GM12878 (cell line): Measurements from ENCODE around the gene SMPD2. TPM values are rescaled to one million over a fixed set of nuclear protein-coding genes. Genes with fewer than 3 reads are reported as not detected.

Source experiments
- ATAC-seq: fragments of 200-7000 bp; cut with Tn5 transposase; 3 replicates; pipeline ENCODE4 v1.9.1; 2020; ENCODE audit warnings: mild to moderate bottlenecking, moderate library complexity
- BruUV-seq: library from RNA; stranded (reverse); fragments of 400-500 nt; replicated peaks from 2 replicates; lab custom pipeline; 2021; lab: Mats Ljungman, UMichigan
- CTCF ChIA-PET: fragments of 300-600 bp; sonication (Branson Sonifier 250); formaldehyde crosslinking; extraction: SDS; loops from one replicate; lab custom pipeline; 2021; ENCODE audit warnings: inconsistent platforms; lab: Yijun Ruan, JAX
- POLR2A ChIA-PET: fragments of 350-600 bp; formaldehyde crosslinking; extraction: SDS; loops from one replicate; lab custom pipeline; 2021; ENCODE audit warnings: inconsistent platforms; lab: Charles Lee
- RAD21 ChIA-PET: fragments of 300-600 bp; sonication (Branson Sonifier 250); formaldehyde crosslinking; loops from one replicate; lab custom pipeline; 2023; ENCODE audit warnings: antibody characterized with exemption; ENCODE audit not compliant: unreplicated experiment; lab: Charles Lee
- SMC1A ChIA-PET: fragments of 300-600 bp; sonication (Branson Sonifier 250); formaldehyde crosslinking; loops from one replicate; lab custom pipeline; 2023; ENCODE audit not compliant: unreplicated experiment, uncharacterized antibody; lab: Charles Lee
- DNase-seq: peaks from one replicate; pipeline ENCODE4 v3.0.0-alpha.2; 2011; ENCODE audit warnings: low read depth, low spot score
- FAIRE-seq: peaks from 3 replicates; lab custom pipeline; 2011; peaks lifted over from hg19 to GRCh38; lab: Jason Lieb, UNC
- H2AFZ ChIP-seq: 2 replicates; pipeline ENCODE4 v1.6.0; 2011; ENCODE audit warnings: low read depth, low read length, control low read depth; ENCODE audit not compliant: control insufficient read depth
- H3K27ac ChIP-seq: 2 replicates; pipeline ENCODE4 v1.5.1; 2011; ENCODE audit warnings: control low read depth; ENCODE audit not compliant: control insufficient read depth, insufficient read depth
- H3K27me3 ChIP-seq, 2 experiments: replicated peaks in 1 of 2; 2 replicates each; pipeline versions ENCODE4 v1.6.0 to v1.6.1; 2011; ENCODE audit warnings: low read length in 1 of 2; ENCODE audit not compliant: control insufficient read depth in 2 of 2, insufficient read depth in 2 of 2
- H3K36me3 ChIP-seq, 2 experiments: 2 replicates each; pipeline ENCODE4 v1.5.1; 2011; ENCODE audit warnings: low read length in 1 of 2; ENCODE audit not compliant: control insufficient read depth in 2 of 2, insufficient read depth in 2 of 2
- H3K4me1 ChIP-seq: 2 replicates; pipeline ENCODE4 v1.6.1; 2011; ENCODE audit warnings: mild to moderate bottlenecking, low read length, moderate library complexity, mixed read lengths; ENCODE audit not compliant: control insufficient read depth, insufficient read depth
- H3K4me2 ChIP-seq: 2 replicates; pipeline ENCODE4 v1.6.0; 2011; ENCODE audit warnings: control low read depth; ENCODE audit not compliant: control insufficient read depth, insufficient read depth
- H3K4me3 ChIP-seq: fragments of 200-600 bp; sonication (generic); 2 replicates; pipeline ENCODE4 v1.5.1; 2016
- H3K79me2 ChIP-seq: 2 replicates; pipeline ENCODE4 v1.6.0; 2011; ENCODE audit warnings: low read length; ENCODE audit not compliant: control insufficient read depth, insufficient read depth
- H3K9ac ChIP-seq: 2 replicates; pipeline ENCODE4 v1.8.0; 2011; ENCODE audit warnings: low read length, control low read depth, mixed read lengths; ENCODE audit not compliant: control insufficient read depth, insufficient read depth
- H3K9me3 ChIP-seq: replicated peaks from 3 replicates; pipeline ENCODE4 v1.5.1; 2011; ENCODE audit warnings: mild to moderate bottlenecking, low read length; ENCODE audit not compliant: control insufficient read depth, insufficient read depth
- H4K20me1 ChIP-seq: 2 replicates; pipeline ENCODE4 v1.6.0; 2011; ENCODE audit not compliant: control insufficient read depth, insufficient read depth
- BHLHE40 ChIP-seq, 2 experiments: fragments of 450-650 bp in 1 of 2; IDR thresholded peaks; 2 replicates each; pipeline ENCODE4 v1.6.1; 2011 to 2017; ENCODE audit warnings: low read depth in 2 of 2, borderline replicate concordance in 1 of 2, improper control_type of control experiment in 1 of 2, low read length in 1 of 2, mild to moderate bottlenecking in 1 of 2
- NFYB ChIP-seq: IDR thresholded peaks from 2 replicates; pipeline ENCODE4 v1.6.1; 2011; ENCODE audit warnings: low read depth, mild to moderate bottlenecking, low read length, improper control_type of control experiment, moderate library complexity; ENCODE audit not compliant: insufficient read depth
- RAD51 ChIP-seq: fragments of 450-650 bp; IDR thresholded peaks from 2 replicates; pipeline ENCODE4 v1.6.1; 2016; ENCODE audit warnings: moderate library complexity, mild to moderate bottlenecking, inconsistent platforms
- RCOR1 ChIP-seq: conservative IDR thresholded peaks from 2 replicates; pipeline ENCODE4 v1.6.1; 2012; ENCODE audit warnings: low read depth, low read length, improper control_type of control experiment
- SP1 ChIP-seq: IDR thresholded peaks from one replicate; pipeline ENCODE4 v1.6.1; 2011; ENCODE audit warnings: low read depth, low read length
- TCF7 ChIP-seq: IDR thresholded peaks from 2 replicates; pipeline ENCODE4 v1.6.1; 2014; ENCODE audit warnings: antibody characterized with exemption, borderline replicate concordance
- ZBTB40 ChIP-seq: fragments of 450-650 bp; IDR thresholded peaks from 2 replicates; pipeline ENCODE4 v1.6.1; 2016; ENCODE audit warnings: mild to moderate bottlenecking, moderate library complexity, borderline replicate concordance
- ZNF274 ChIP-seq: IDR thresholded peaks from one replicate; pipeline ENCODE4 v1.8.0; 2011; ENCODE audit not compliant: insufficient read length, insufficient read depth
- ZNF384 ChIP-seq: IDR thresholded peaks from 2 replicates; pipeline ENCODE4 v1.6.1; 2012; ENCODE audit warnings: low read depth, mild to moderate bottlenecking, low read length, improper control_type of control experiment, borderline replicate concordance
- WGBS: methylation state at CpG from one replicate; pipeline ENCODE4 v1.1.6; 2016; ENCODE audit warnings: low lambda C conversion rate; ENCODE audit not compliant: insufficient replicate concordance, insufficient coverage; ENCODE audit errors: missing lambda C conversion rate; 5-methylcytosine and 5-hydroxymethylcytosine counted together
- in situ Hi-C: fragments of 300-500 bp; cut with MboI; formaldehyde crosslinking; loops from 9 replicates; pipeline ENCODE4 v1.14.3; 2018; ENCODE audit warnings: mixed read lengths
- intact Hi-C: fragments of 100-400 bp; cut with micrococcal nuclease; formaldehyde crosslinking; loops from one replicate; pipeline ENCODE4 v1.14.2; 2022; ENCODE audit not compliant: unreplicated experiment
- polyA plus RNA-seq, 11 experiments: library from polyadenylated mRNA; depleted of rRNA in 4 of 11; unstranded in 6 of 11; stranded (reverse) in 5 of 11; fragments of >200 nt; fragmentation: Nextera tagmentation in 4 of 11; fragmentation: Illumina TruSeq in 1 of 11; extraction: Ambion mirVana in 4 of 11; extraction: Trizol in 1 of 11; gene quantifications; 1 replicate in 1 of 11; 2 replicates in 10 of 11; pipeline versions ENCODE4 v1.2.1 to v1.2.3, GENCODE V29; 2011 to 2016; ENCODE audit warnings: inconsistent platforms in 2 of 11, missing spikeins in 2 of 11, low read depth in 1 of 11
- total RNA-seq, 4 experiments: library from RNA; depleted of rRNA in 3 of 4; stranded (reverse); fragments of >200 nt in 3 of 4; fragmentation: Illumina TruSeq in 1 of 4; extraction: Trizol in 1 of 4; gene quantifications; 2 replicates each; pipeline versions ENCODE4 v1.2.1 to v1.2.3, GENCODE V29; 2013 to 2021
- TF ChIP-seq, protein P1 (sequence below): IDR thresholded peaks from 2 replicates; pipeline ENCODE4 v1.6.1; 2011; ENCODE audit warnings: low read depth, low read length, improper control_type of control experiment, borderline replicate concordance
- TF ChIP-seq, protein P2 (sequence below): fragments of 450-650 bp; IDR thresholded peaks from 2 replicates; pipeline ENCODE4 v1.6.1; 2017; ENCODE audit warnings: low read depth, mild to moderate bottlenecking, moderate library complexity
- TF ChIP-seq, protein P3 (sequence below): IDR thresholded peaks from 2 replicates; pipeline ENCODE4 v1.6.1; 2011; ENCODE audit warnings: borderline replicate concordance, low read depth, mild to moderate bottlenecking, moderate library complexity, mixed read lengths, low read length; ENCODE audit not compliant: insufficient read depth; ENCODE audit errors: extremely low read length

Gene SMPD2
- total and polyA plus RNA-seq, 10 of the 15 experiments (the other 5 are each of a cell fraction or from before 2014, with no cell fraction given), result 0.06 to 15.4 (median 9.7) TPM

DNA sequence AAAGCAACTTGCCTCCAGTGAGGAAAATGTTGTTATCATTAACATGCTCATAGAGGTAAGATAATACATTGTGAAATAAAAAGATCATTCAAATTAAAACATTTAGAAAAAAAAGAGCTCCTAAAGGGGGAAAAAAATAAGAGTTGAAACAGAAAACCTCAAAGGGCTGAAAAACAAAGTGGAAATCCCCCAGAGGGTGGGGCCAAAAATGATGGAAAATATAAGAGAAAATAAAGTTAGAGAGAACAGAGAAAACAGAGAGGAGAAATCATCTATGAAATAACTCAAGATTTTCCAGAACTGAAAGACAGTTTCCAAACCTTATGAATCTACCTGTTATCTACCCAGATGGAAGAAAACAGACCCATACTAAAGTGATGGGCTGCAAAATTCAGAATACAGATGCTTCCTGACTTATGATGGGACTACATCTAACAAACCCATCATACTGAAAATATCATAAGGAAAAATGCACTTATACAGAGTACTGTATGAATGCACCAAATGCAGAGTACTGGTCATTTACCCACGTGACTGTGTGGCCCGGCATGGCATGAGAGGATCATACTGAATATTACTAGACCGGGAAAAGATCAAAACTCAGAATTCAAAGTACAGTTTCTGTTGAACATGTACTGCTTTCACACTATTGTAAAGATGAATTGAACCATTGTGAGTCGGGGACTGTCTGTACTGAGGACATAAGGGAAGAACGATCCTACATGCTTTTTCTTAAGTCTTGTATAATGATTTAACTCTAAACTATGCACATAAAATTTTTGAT is 38.5 kb downstream of the SMPD2 start:
- ChIA-PET RAD21 (interaction anchor here (0.6 to 5.5 kb wide), 9 partner anchors 10 to 96 kb away, joined by 3 to 97 read pairs (median 7); partner anchors contain the start of genes CD164, MICAL1, PPIL6 and SMPD2), SMC1A (interaction anchor here (0.7 to 9.4 kb wide), 12 partner anchors 10 to 1205 kb away, joined by 3 to 148 read pairs (median 4); partner anchors contain the start of genes MICAL1, PPIL6 and SMPD2)
- Histone ChIP-seq H2AFZ (no peak overlapping the region), H3K9ac (peak overlapping the region; percentile 39), H3K9me3 (no peaks in the 10 kb centered on the region), H3K4me2 (peak overlapping the region; percentile 84), H3K4me3 (peak overlapping the region; percentile 56), H3K27ac (peak overlapping the region; percentile 64), H3K27me3 (no peaks in the 10 kb centered on the region), H4K20me1 (no peaks in the 10 kb centered on the region)
- DNase-seq (no peak), ATAC-seq (peak; percentile 8)
- in situ Hi-C loops (no loop called here), intact Hi-C loops (loop anchor here (10.0 kb wide), 1 partner anchor 706 kb away; the partner anchor contains the start of gene CDC40)
- BruUV-seq, result no TSS peak
- TF ChIP-seq ZBTB40, result peak; percentile 21; the same call in 1 of the 2 replicates
- no peak for TF ChIP-seq RCOR1
- TF ChIP-seq, protein P1, sequence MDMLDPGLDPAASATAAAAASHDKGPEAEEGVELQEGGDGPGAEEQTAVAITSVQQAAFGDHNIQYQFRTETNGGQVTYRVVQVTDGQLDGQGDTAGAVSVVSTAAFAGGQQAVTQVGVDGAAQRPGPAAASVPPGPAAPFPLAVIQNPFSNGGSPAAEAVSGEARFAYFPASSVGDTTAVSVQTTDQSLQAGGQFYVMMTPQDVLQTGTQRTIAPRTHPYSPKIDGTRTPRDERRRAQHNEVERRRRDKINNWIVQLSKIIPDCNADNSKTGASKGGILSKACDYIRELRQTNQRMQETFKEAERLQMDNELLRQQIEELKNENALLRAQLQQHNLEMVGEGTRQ, result peak; percentile 41; the same call in 1 of the 2 replicates
- no peak for TF ChIP-seq NFYB
- peak; percentile 86 for TF ChIP-seq RAD51
- 0 out of 2 replicates have a peak, but pooled peaks have one; percentile 46 for TF ChIP-seq ZNF384
- TF ChIP-seq SP1, result no peak
- TF ChIP-seq, protein P2, sequence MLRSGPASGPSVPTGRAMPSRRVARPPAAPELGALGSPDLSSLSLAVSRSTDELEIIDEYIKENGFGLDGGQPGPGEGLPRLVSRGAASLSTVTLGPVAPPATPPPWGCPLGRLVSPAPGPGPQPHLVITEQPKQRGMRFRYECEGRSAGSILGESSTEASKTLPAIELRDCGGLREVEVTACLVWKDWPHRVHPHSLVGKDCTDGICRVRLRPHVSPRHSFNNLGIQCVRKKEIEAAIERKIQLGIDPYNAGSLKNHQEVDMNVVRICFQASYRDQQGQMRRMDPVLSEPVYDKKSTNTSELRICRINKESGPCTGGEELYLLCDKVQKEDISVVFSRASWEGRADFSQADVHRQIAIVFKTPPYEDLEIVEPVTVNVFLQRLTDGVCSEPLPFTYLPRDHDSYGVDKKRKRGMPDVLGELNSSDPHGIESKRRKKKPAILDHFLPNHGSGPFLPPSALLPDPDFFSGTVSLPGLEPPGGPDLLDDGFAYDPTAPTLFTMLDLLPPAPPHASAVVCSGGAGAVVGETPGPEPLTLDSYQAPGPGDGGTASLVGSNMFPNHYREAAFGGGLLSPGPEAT, result peak; percentile 81
- peak; percentile 16; the same call in 1 of the 2 replicates for TF ChIP-seq TCF7
- TF ChIP-seq ZNF274, result no peak
- TF ChIP-seq, protein P3, sequence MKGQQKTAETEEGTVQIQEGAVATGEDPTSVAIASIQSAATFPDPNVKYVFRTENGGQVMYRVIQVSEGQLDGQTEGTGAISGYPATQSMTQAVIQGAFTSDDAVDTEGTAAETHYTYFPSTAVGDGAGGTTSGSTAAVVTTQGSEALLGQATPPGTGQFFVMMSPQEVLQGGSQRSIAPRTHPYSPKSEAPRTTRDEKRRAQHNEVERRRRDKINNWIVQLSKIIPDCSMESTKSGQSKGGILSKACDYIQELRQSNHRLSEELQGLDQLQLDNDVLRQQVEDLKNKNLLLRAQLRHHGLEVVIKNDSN, result peak; percentile 23
- TF ChIP-seq BHLHE40 (IDR thresholded peaks at IDR 0.05; ENCODE audit: borderline replicate concordance in 1 of 2, low read depth in 2 of 2, low read length in 1 of 2), result peak; percentile 15 to 27; a peak in 1 of 4 replicates
- TF ChIP-seq, all 136 proteins: peak for 8
- Histone ChIP-seq H3K4me1 (no peaks in the 10 kb centered on the region; the same call in 1 of the 2 replicates), H3K36me3 (peaks cover 0 to 23% of the 10 kb centered on the region in 2 experiments; a peak in 2 of 4 replicates), H3K79me2 (peaks cover 73% of the 10 kb centered on the region)
- CTCF ChIA-PET, result interaction anchor here (0.8 to 4.5 kb wide), 10 partner anchors 13 to 105 kb away, joined by 3 to 35 read pairs (median 4); partner anchors contain the start of genes MICAL1, PPIL6 and SMPD2
- POLR2A ChIA-PET, result interaction anchor here (0.7 to 9.3 kb wide), 5 partner anchors 10 to 38 kb away, joined by 3 to 132 read pairs (median 8); partner anchors contain the start of genes MICAL1 and SMPD2
- WGBS, result 14% methylated on average over 5 of the region's 5 CpGs
- no peak for FAIRE-seq
